ENCODE measurements around the gene SGK2. TPM values are rescaled to one million over a fixed set of nuclear protein-coding genes. Genes with fewer than 3 reads are reported as not detected.

SGK2 gene
- total and polyA plus RNA-seq, 5 experiments from 2014 or later = 1.6 to 1.9 TPM; not detected in 3

DNA sequence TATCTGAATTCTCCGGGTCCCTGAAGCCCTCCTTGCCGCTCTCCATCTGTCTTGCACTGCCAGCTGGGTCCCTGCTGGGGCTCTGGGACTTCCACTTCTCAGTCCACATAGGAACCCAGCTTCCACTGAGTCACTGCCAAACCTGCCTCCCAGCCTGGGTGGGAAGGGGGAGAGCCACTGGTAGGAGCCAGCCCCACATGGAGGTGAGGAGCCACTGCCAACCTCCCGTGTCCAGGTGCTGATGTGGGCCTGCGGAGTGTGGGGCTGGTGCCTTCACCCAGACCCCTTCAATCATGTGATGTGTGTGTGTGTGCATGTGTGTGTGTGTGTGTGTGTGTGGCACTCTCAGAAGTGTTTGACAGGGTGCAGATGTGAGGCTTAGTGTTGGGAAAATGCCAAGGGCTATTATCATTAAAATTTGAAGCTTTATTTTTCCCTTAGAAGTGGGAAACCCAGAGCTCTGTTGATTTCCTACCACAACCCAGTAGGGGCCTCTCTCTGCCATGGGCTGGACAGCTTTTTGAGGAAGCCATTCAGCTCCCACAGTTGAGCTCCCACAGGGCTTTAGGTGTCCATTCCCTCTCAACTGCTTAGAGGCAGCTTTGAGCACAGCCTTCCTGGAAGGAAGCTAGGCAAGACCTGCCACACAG, 9.3 kb upstream of the SGK2 start:
- H3K36me3 Mint-ChIP-seq = peaks cover 0 to 14% (median 6%) of the 10 kb centered on the region in 3 donors
- ATAC-seq (no peak), DNase-seq (no peak)
- POLR2A ChIA-PET = no interaction called here
- no peaks in the 10 kb centered on the region for H3K4me1 Mint-ChIP-seq
- H3K27me3 Mint-ChIP-seq = peaks cover 0 to 2% (median 0%) of the 10 kb centered on the region in 5 donors
- no peaks in the 10 kb centered on the region for H3K9me3 Mint-ChIP-seq
- H3K27ac Mint-ChIP-seq = no peak overlapping the region
- H3K4me3 Mint-ChIP-seq = no peak overlapping the region

DNA sequence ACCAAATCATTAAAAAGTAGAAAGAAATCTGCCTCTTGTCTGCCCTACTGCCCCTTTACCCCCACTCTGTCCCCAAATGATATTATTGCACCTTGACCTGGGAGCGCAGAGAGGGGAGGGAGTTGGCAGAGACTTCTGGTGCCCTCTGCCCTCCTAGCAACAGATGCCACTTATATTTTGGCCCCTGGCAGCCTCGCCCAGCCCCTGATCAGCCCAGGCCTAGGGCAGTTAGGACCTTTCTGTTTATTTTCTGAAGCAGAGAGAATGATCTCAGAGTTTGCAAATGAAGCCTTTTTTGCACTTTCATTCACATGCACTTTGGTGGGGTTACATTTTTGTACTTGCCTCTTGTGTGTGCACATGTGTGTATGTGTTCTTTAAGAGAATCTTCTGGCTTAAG, 8.4 kb upstream of the SGK2 start:
- Mint-ChIP-seq H3K27ac (peak overlapping the region in 1 of 10 donors; percentile 3), H3K9me3 (no peaks in the 10 kb centered on the region), H3K36me3 (peaks cover 0 to 12% (median 6%) of the 10 kb centered on the region in 3 donors), H3K4me3 (no peak overlapping the region), H3K27me3 (peaks cover 0 to 2% (median 0%) of the 10 kb centered on the region in 5 donors), H3K4me1 (no peaks in the 10 kb centered on the region)
- no peak for DNase-seq
- POLR2A ChIA-PET = no interaction called here
- no peak for ATAC-seq

DNA sequence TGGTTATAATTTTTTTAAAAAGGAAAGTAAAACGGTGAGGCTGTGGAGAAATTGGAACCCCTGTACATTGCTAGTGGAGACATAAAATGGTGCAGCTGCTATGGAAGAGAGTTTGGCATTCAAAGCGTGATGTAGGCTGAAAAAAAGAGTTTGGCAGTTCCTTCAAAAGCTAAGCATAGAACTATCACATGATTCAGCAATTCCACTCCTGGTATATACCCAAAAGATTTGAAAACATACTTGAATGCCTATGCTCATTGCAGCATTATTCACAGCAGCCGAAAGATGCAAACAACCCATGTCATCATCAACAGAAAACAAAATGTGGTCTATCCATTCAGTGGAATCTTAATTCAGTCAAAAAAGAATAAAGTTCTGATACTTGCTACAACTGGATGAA, 4.5 kb upstream of the SGK2 start:
- no peak overlapping the region for H3K27ac Mint-ChIP-seq
- ATAC-seq (no peak), DNase-seq (no peak)
- H3K9me3 Mint-ChIP-seq = no peaks in the 10 kb centered on the region
- peaks cover 0 to 5% (median 0%) of the 10 kb centered on the region in 3 donors for H3K36me3 Mint-ChIP-seq
- H3K27me3 Mint-ChIP-seq = peaks cover 0 to 4% (median 0%) of the 10 kb centered on the region in 5 donors
- H3K4me3 Mint-ChIP-seq = no peak overlapping the region
- H3K4me1 Mint-ChIP-seq = no peaks in the 10 kb centered on the region
- POLR2A ChIA-PET = no interaction called here

DNA sequence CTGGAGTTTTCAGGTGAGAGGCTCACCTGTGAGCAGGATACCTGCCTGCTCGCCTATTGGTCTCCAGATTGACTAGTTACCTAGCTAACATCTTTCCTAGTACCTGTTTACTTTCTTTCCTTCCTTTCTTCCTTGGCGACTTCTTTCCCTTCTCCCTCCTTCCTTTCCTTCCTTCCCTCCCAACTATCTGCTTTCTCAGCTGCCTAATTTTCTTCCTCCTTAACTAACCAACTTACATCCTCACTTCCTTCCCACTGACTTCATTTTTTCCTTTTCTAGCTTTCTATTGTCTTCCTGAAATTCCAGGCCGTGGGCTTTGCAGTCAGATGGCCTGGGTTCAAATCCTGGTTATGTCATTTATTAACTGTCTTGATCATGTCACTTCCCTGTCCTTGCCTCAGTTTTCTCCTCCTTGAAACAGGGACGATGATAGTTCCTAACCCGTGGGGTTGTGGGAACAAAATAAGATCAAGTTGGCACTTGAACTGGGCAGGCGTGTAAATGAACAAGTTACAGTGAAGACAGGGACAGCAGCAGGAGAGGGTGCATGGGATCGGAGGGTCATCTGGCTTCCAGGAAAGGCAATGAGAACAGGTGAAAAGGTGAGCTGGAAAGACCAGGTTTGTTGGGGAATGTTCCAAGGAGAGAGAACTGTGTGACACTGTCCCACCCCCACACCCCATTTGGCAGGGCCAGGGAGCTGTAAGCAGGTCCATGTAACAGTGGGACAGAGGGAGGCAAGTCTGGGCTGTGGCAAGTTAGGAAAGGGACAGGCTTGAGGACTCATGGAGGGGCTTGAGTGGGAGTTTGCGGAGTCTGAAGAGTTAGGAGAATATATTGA, 540 bp downstream of the SGK2 start:
- Mint-ChIP-seq H3K9me3 (no peaks in the 10 kb centered on the region), H3K36me3 (no peaks in the 10 kb centered on the region), H3K4me3 (no peak overlapping the region), H3K27me3 (peaks cover 0 to 7% (median 0%) of the 10 kb centered on the region in 5 donors), H3K27ac (peak overlapping the region in 1 of 10 donors; percentile 40), H3K4me1 (peaks cover 0 to 2% (median 0%) of the 10 kb centered on the region in 4 donors)
- no peak for ATAC-seq
- POLR2A ChIA-PET = no interaction called here
- no peak for DNase-seq

DNA sequence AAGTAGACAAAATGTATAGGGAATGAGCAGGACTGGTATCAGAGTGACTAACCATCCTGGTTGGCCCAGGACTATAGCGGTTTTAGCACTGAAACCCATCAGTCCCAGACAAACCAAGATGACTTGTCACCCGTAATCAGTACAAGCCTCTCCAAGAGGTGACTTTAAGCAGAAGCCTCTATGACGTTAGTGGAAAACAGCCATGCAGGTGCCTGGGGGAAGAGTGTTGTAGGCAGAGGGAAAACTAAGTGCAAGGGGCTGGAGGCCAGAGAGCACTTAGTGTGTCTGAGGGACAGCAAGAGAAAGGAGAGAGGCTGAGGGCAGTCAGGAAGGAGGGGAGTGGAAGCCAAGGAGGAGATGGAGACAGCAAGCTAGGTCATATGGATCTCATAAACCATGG, 2.1 kb downstream of the SGK2 start:
- no peak for ATAC-seq
- peaks cover 0 to 7% (median 0%) of the 10 kb centered on the region in 5 donors for H3K27me3 Mint-ChIP-seq
- peaks cover 0 to 2% (median 0%) of the 10 kb centered on the region in 4 donors for H3K4me1 Mint-ChIP-seq
- H3K4me3 Mint-ChIP-seq = no peak overlapping the region
- H3K9me3 Mint-ChIP-seq = no peaks in the 10 kb centered on the region
- H3K36me3 Mint-ChIP-seq = no peaks in the 10 kb centered on the region
- POLR2A ChIA-PET = no interaction called here
- DNase-seq = no peak
- H3K27ac Mint-ChIP-seq = peak overlapping the region in 1 of 10 donors; percentile 78

DNA sequence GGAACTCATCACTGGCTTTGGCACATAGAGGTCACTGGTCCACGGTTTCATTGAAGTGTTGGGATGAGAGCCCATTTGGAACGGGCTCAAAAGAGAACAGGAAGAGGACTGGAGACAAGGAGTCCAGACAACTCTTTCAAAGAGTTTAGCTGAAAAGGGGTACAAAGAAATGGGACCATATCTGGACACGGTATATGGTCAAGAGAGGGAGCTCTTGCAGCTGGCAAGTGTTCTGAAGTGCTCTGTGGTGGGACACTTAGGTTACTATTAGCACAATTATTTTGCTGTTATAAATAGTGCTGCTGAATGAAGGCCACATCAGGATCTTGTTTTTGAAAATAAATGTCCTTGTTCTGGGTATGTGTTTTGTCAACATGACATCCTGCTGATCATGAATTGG, 4.6 kb downstream of the SGK2 start:
- Mint-ChIP-seq H3K36me3 (no peaks in the 10 kb centered on the region), H3K4me3 (no peak overlapping the region), H3K27ac (no peak overlapping the region), H3K27me3 (peaks cover 0 to 7% (median 0%) of the 10 kb centered on the region in 5 donors), H3K4me1 (peaks cover 0 to 2% (median 0%) of the 10 kb centered on the region in 4 donors), H3K9me3 (no peaks in the 10 kb centered on the region)
- POLR2A ChIA-PET = no interaction called here
- ATAC-seq (no peak), DNase-seq (no peak)

DNA sequence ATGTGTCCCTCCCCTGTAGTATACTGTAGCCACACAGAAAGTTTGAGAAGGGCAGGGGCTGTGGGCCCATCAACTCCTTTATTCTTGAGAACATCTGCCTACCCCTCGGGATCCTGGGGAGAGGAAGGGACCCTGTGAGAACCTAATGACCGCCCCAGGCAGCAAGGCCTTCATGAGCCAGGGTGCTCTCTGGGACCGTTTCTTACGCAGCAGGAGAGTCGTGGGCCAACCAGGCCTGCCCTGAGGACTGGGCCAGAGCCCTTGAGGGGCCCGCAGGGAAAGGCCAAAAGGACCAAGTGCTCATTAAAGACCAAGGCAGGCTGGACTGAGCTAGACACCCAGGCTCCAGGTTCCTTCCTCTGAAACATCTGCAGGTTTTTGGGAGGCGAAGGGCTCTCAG, 5.2 kb downstream of the SGK2 start:
- peak overlapping the region in 1 of 10 donors; percentile 18 for H3K27ac Mint-ChIP-seq
- H3K9me3 Mint-ChIP-seq = no peaks in the 10 kb centered on the region
- ATAC-seq (no peak), DNase-seq (no peak)
- peaks cover 0 to 2% (median 0%) of the 10 kb centered on the region in 4 donors for H3K4me1 Mint-ChIP-seq
- POLR2A ChIA-PET = no interaction called here
- peaks cover 0 to 7% (median 0%) of the 10 kb centered on the region in 5 donors for H3K27me3 Mint-ChIP-seq
- H3K36me3 Mint-ChIP-seq = no peaks in the 10 kb centered on the region
- no peak overlapping the region for H3K4me3 Mint-ChIP-seq

DNA sequence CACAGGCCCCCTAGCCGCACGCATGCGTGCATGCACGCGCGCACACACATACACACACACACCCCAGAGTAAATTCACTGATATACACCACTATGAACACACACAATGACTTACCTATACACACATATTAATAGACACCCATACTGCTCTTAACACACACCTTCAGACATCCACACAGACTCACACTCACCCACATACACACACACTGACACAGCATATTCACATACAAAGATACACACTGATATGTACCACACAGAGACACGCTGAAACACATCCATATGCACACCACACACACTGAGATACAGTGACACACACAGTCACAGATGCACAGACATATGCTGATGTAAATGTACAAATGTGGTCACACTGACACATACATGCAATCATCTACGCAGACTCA, 5.6 kb downstream of the SGK2 start:
- DNase-seq = no peak
- H3K36me3 Mint-ChIP-seq = no peaks in the 10 kb centered on the region
- H3K4me3 Mint-ChIP-seq = no peak overlapping the region
- POLR2A ChIA-PET = no interaction called here
- peaks cover 0 to 2% (median 0%) of the 10 kb centered on the region in 4 donors for H3K4me1 Mint-ChIP-seq
- H3K9me3 Mint-ChIP-seq = no peaks in the 10 kb centered on the region
- H3K27ac Mint-ChIP-seq = no peak overlapping the region
- H3K27me3 Mint-ChIP-seq = peaks cover 0 to 3% (median 0%) of the 10 kb centered on the region in 5 donors
- ATAC-seq = no peak

DNA sequence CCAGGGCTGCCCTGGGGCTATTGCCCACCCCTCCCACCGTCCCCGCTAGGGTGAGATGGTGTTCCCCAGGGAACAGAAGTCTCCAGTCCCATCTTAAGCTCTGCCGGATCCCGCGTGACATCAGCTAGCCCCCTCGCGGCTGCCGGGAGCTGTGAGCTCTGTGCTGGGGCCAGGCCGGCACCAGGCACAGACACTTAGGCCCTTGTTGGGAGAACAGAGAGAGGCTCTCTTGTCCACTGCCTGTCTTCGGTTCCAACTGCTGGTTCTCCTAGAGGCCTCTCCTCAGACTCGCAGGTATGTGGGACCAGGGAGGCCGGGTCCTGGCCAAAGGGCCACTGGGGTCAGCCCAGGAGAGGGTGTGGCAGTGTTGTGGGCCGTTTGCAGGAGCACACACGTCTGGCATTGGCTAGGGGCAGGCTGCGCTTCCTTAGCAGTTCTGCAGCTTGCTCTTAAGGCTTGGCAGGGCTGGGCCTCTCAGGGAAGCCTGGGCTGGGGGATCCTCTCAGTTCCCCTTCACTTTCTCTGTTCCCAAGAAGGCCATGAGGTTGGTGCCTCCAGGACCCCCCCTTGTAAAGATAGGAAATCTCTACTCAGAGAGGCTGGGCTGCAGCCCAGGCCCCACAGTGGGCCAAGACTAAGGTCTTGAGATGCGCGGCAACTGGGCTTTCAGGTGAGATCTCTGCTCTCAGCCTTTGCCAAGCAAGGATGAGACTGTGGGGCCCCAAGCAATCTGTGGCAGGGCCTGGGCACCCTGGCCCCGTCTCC, 6.3 kb downstream of the SGK2 start:
- H3K36me3 Mint-ChIP-seq = no peaks in the 10 kb centered on the region
- H3K27ac Mint-ChIP-seq = peak overlapping the region in 1 of 10 donors; percentile 49
- no peak for DNase-seq
- peaks cover 0 to 2% (median 0%) of the 10 kb centered on the region in 4 donors for H3K4me1 Mint-ChIP-seq
- ATAC-seq = no peak
- no peaks in the 10 kb centered on the region for H3K9me3 Mint-ChIP-seq
- no peak overlapping the region for H3K4me3 Mint-ChIP-seq
- no peaks in the 10 kb centered on the region for H3K27me3 Mint-ChIP-seq
- POLR2A ChIA-PET = no interaction called here

DNA sequence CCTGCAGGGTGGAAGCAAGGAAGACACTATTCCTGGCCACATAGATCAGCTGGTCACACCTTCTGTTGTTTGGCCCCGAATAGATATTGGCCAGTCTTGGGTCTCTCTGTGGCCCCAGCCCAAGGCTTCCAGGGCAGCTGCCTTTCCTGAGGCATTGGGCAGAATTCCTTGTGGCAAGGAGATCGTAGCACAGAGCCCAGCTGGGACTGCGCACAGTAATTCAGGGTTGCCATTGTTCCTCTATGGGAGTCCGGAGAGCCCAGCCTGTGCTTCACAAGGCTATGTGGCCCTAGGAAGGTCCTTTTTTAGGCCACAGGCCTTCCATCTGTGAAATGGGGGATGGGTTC, 6.9 kb downstream of the SGK2 start:
- peak overlapping the region in 1 of 10 donors; percentile 49 for H3K27ac Mint-ChIP-seq
- DNase-seq = no peak
- no peaks in the 10 kb centered on the region for H3K9me3 Mint-ChIP-seq

DNA sequence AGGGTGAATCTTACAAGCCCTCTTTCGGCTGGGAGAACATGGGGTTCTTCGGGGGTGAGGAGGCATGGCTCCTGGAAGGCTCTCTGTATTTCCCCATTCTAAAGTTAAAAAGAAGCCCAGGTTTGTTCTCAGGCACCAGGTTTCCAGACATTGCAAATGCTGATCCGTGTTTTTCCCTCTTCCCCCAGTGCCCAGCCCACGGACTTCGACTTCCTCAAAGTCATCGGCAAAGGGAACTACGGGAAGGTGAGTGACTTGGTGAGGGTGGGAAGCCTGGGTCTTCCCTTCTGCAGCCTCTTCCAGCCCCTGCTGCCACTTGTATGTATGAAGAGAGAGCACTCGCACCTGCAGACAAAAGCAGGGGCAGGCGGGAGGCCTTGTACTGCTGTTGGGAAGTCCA, 8.7 kb downstream of the SGK2 start:
- Mint-ChIP-seq H3K4me3 (no peak overlapping the region), H3K27me3 (no peaks in the 10 kb centered on the region), H3K9me3 (no peaks in the 10 kb centered on the region), H3K36me3 (no peaks in the 10 kb centered on the region), H3K27ac (no peak overlapping the region), H3K4me1 (no peaks in the 10 kb centered on the region)
- no peak for DNase-seq
- POLR2A ChIA-PET = no interaction called here
- no peak for ATAC-seq

More for the DNA sequence above, 6.9 kb downstream of the SGK2 start:
- ATAC-seq = no peak
- no peak overlapping the region for H3K4me3 Mint-ChIP-seq
- no peaks in the 10 kb centered on the region for H3K27me3 Mint-ChIP-seq
- H3K36me3 Mint-ChIP-seq = no peaks in the 10 kb centered on the region
- POLR2A ChIA-PET = no interaction called here
- peaks cover 0 to 2% (median 0%) of the 10 kb centered on the region in 4 donors for H3K4me1 Mint-ChIP-seq

DNA sequence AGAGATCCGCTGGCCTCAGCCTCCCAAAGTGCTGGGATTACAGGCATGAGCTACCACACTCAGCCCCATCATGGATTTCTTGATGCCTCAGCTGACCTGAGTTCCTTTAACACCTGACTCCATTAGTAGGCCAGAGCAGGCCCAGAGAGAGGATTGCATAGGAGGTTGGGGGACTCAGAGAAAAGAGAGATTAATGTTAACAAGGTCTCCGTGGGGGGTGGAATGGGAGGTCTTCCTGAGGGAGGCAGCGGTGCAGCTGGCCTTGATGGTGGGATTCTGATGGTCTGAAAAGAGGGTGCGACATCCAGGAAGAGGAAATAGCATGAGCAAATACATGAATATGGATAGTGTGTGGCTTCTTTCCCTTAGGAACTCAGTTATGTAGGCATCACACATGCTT, 9.9 kb downstream of the SGK2 start:
- POLR2A ChIA-PET = no interaction called here
- Mint-ChIP-seq H3K27ac (no peak overlapping the region), H3K4me3 (no peak overlapping the region), H3K4me1 (no peaks in the 10 kb centered on the region), H3K9me3 (no peaks in the 10 kb centered on the region), H3K36me3 (no peaks in the 10 kb centered on the region), H3K27me3 (no peaks in the 10 kb centered on the region)
- ATAC-seq (no peak), DNase-seq (no peak)

DNA sequence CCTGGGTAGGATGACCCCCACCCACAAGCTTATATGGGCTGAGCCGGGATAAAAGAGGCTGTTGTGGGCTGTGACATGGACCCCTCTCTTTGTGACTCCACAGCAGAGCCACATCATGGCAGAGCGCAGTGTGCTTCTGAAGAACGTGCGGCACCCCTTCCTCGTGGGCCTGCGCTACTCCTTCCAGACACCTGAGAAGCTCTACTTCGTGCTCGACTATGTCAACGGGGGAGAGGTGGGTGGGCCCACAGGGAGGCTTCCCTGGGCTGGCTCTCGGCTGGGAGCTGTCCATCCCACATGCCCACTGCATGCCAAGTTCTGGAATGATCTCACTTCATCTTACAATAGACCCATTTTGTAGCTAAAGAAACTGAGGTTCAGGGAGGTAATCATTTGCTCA, 10.5 kb downstream of the SGK2 start:
- no peaks in the 10 kb centered on the region for H3K9me3 Mint-ChIP-seq
- no peaks in the 10 kb centered on the region for H3K4me1 Mint-ChIP-seq
- ATAC-seq = no peak
- POLR2A ChIA-PET = no interaction called here
- no peak overlapping the region for H3K4me3 Mint-ChIP-seq
- no peak overlapping the region for H3K27ac Mint-ChIP-seq
- no peaks in the 10 kb centered on the region for H3K27me3 Mint-ChIP-seq
- H3K36me3 Mint-ChIP-seq = no peaks in the 10 kb centered on the region
- no peak for DNase-seq
